Activated CD8-positive, alpha-beta memory T cell treated with anti-CD3 and anti-CD28 coated beads for 24 hours (primary cell): Measurements from ENCODE around the gene ATIC.
"Not testable (repeated sequence)": the region's sequence is repeated elsewhere in the genome, so short reads cannot be mapped to it uniquely, and the experiment has no call there.

ENCODE experiments used
- DNase-seq: peaks from one replicate; pipeline ENCODE4 v3.0.0-alpha.2; 2020

The ATIC gene

DNA sequence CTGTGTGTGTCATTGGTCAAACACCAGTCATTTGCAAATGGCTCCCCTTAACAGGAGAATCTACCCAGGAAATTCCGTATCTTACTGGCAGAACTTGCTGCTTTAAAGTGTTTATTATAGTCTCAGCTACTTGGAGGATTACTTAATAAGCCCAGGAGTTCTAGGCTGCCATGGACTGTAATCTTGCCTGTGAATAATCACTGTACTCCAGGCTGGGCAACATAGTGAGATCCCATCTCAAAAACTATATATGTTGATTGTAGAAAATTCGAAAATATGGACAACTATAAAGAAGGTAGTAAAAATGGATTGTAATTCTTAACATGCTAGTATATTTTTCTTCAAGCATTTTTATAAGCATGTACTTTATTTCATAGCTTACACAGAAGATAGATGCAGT lies 4.5 kb downstream of the ATIC start:
- DNase-seq: no peak

GRCh38 chr2:215319500-215319899 lies 7.6 kb downstream of the ATIC start:
- DNase-seq: no peak

GRCh38 chr2:215320102-215320501 lies 8.2 kb downstream of the ATIC start:
- DNase-seq: no peak

- DNase-seq: no peak
These were observed 8.8 kb downstream of the ATIC start for GRCh38 chr2:215320679-215321078.

DNA sequence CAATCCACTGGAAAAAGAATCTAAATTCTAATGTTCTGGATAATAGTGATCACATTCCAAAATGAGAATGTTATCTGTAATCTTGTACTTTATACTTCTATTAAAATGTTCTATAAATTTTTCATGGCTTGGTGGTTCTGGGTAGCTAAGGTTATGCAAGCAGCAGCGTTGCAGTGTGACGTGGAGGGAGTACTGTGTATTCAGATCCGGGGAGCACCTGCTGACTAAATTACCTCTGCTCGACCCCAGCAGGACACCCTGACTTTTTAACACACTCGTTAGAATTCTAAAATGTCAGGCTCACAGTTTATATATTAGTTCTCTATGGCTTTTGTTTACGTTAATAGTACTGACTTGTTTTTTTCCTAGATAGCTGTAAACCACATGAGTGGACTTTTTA lies 13.0 kb downstream of the ATIC start:
- no peak for DNase-seq

DNA sequence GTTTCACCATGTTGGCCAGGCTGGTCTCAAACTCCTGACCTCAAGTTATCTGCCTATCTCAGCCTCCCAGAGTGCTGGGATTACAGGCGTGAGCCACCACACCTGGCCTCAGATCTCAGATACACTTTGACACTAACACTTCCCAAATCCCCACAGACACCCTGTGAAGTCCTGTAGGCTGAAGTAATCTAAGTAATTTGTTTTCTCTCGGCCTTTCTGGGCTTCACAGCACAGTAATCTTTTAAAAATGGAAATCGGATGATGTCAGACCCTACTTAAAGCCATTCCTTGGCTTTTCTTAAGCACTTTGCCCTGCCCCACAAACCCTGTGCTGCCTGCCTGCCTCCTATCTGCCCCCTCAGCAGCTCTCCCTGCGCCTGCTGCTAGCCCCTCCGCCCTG lies 16.2 kb downstream of the ATIC start:
- no peak for DNase-seq

DNA sequence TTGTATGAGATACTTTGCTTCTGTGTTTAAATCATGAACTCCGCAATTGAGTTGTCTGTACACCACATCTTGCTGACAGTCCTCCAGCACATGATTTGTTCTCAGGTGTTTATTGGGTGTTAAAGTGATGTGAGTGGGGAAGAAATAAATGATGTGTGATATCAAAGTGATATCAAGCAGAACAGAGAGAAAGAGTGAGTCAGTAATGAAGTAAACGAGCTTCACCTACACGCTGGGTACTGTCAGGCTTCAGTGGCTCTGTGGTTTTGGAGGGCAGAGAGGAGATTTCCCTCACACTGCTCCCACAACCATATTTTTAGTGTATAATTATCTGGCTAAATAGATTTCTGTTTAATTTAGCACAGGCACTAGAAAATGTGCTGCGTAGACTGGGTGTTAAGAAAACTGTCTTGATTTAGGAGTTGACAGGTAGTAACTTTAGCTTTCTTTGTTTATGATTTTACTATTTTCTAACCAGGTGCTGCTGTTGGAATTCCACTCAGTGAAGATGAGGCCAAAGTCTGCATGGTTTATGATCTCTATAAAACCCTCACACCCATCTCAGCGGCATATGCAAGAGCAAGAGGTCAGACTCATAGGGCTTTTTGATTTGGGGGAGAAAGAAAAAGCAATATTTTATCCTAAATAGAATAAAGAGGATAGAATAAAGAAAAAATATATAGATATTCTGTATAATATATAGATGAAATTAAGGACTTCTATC lies 21.2 kb downstream of the ATIC start:
- DNase-seq: no peak

GRCh38 chr2:215338883-215339679 lies 27.2 kb downstream of the ATIC start:
- no peak for DNase-seq

GRCh38 chr2:215347878-215348277 lies 36.0 kb downstream of the ATIC start:
- no peak for DNase-seq

GRCh38 chr2:215352602-215353001 lies 40.7 kb downstream of the ATIC start:
- DNase-seq: no peak

DNA sequence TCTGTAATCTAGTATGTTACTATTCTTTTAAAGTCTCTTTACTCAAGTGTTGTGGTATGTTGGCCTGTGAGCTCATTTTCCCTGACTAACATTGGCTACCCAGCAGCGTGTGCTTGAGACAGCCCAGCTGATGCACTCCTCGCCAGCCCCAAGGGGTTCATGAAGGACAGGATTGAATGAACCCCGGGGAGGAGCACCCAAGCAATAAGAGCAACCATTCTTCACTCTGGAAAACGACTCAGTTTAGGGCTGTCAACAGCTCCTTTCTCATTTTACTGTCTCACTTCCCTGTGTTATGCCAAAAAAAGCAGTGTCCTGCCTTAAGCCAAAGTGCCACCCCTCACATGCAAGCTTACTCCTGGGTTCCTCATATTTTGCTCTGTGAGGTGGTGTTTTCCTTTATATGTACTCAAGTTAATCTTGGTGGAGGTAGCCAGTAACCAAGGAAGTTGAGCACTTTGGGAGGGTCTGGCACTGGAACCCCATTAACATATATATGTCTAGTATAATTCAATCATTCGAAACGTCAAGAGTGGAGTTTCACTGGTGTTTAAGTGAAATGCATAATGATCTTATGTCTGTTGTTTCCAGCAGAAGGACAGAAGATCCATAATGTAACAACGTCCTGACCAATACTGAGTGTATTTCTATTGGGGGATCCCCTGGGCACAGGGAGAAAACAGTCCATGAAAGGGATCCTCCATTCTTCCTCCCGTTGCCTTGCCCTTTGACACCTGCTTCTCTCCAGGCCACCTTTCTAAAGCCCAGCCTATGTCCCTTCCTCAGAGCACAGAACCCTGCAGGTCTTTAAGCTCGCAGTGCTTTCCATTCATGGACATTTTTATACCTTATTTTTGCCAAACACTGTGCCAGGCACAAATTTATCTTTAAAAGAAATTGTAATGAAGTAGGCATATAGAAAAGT lies 43.2 kb downstream of the ATIC start:
- no peak for DNase-seq

- DNase-seq: no peak
These were observed 43.9 kb downstream of the ATIC start for GRCh38 chr2:215355801-215356200.

GRCh38 chr2:215356334-215356947 lies 44.6 kb downstream of the ATIC start:
- no peak for DNase-seq

DNA sequence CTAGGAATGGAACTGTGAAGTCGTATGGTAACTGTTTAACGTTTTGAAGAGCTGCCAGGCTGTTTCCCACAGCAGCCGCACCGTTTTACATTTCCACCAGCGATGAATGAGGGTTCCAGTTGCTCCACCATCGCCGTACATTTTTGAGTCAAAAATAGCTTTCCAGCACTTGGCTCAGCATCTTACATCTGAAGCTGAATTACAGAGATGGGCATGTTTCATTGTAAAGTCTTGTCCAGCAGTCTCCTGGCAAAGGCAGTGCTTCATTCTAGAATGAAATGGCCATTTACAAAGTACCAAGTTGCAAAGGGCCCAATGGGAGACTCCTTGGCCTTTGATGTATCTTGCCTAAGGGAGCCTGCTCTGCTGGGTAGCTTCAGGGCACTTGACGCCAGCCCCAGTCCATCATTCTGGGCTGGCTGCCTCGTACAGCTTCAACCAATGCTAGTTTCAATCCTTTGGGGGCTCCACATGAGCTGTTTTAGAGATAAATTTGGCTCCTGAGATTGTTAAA lies 45.1 kb downstream of the ATIC start:
- DNase-seq: no peak

DNA sequence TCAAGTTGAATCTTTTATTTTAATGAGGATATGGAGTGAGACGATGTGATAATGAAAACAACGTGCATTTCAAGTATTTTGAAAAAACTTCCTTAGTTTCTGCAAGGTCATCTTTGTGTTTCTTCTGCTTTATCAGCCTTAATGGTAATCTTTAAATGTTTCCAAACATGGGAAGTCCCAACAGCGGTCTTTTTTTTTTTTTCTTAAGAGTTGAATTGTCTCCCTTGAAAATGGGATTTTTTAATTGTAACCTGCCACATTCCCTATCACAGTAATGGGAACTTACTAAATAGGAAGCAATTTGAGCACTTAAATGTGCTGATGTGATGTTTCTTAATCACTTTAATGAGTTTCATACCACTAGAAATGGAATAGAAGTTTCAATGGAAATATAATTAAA lies 45.8 kb downstream of the ATIC start:
- DNase-seq: no peak

DNA sequence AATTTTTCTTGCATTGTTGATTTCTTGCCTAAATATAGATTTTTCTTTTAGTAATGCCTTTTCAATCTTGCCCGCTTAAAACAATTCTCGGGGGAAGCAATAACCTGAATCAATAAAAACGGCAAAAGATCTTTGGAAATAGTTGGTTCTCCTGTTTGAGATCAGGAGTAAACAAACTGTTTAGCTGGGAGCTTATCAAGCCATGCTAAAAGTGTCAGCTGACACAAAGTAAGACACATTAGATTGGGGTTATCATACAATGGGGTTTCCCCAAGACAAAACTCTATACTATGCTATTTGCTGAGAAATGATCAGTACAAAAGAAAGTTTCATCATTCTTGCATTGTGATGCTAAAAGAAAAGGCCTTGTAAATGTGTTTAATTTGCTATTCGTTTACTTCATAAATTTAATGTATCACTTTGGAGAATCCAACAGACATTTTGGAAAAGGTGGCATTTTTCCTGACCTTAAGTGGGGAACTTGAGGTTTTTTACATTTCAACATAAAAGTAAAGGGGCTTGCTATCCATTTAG lies 46.5 kb downstream of the ATIC start:
- DNase-seq: no peak

DNA sequence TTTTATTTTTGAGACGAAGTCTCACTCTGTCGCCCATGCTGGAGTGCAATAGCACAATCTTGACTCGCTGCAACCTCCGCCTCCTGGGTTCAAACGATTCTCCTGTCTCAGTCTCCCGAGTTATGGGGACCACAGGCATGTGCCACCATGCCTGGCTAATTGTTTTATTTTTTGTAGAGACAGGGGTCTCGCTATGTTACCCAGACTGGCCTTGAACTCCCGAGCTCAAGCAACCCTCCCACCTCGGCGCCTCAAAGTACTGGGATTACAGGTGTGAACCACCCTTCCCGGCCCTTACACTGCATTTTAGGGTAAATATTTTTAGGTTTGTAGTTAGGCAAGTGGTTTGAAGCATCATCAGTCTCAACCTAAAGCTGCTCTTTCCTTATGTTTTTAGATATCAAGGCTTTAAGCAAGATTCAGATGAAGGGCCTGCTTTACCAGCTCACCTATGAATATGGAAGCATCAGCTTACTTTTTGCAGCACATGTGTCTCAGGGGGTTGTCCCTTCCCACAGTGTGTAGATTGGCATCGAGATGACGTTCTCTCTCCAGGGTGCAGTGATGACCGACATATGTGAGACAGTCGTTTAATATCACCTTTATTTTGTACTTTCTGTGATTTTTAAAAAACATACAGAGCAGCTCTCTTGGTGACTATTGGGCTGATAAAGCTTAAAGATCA lies 47.2 kb downstream of the ATIC start:
- no peak for DNase-seq

DNA sequence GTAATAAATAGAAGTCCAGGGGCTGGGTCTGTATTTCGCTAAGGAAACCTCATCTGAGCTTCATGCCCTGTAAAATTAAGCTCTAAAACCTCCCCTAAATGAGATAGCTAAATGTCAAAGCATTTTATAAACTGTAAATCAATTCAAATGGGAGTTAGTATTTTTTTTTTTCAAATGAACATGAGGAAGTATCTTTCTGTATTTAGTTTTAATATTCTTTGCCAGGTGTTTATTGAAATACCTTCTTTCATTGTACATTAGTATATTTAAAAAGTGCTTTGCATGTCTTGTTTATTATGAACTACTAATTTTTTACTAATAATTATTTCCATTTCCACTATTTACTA lies 47.7 kb downstream of the ATIC start:
- no peak for DNase-seq

DNA sequence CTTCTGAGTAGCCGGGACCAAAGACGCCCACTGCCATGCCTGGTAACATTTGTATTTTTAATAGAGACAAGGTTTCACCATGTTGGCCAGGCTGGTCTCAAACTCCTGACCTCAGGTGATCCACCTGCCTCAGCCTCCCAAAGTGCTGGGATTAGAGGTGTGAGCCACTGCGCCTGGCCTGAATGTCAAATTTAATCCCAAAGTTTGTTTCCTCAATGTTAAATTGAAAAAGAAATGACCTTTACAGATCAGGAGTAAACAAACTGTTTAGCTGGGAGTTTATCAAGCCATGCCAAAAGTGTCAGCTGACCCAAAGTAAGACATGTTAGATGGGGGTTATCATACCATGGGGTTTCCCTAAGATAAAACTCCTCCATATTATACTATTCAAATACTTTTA lies 48.2 kb downstream of the ATIC start:
- not testable (repeated sequence) for DNase-seq

- no peak for DNase-seq
These were observed 48.7 kb downstream of the ATIC start for GRCh38 chr2:215360596-215360995.

- no peak for DNase-seq
These were observed 49.5 kb downstream of the ATIC start for GRCh38 chr2:215361211-215361875.
